GM21619 (cell line): Measurements from ENCODE around the gene ZNF208.
"Not testable (repeated sequence)": the region's sequence is repeated elsewhere in the genome, so short reads cannot be mapped to it uniquely, and the experiment has no call there.

Experiments
- ATAC-seq: cut with Tn5 transposase; IDR thresholded peaks from one replicate; pipeline ENCODE4 v1.9.1; 2021; ENCODE audit not compliant: unreplicated experiment

Gene ZNF208

GRCh38 chr19:22010437-22011143 lies at the start of gene ZNF208:
Gene ZNF208, minus strand, starts transcription at chr19:22010943. Its CDS starts 149 bp downstream, at chr19:22010794.
- ATAC-seq: not testable (repeated sequence)

- no peak for ATAC-seq
Observed at GRCh38 chr19:22052644-22053013, 41.9 kb upstream of the ZNF208 start.

- not testable (repeated sequence) for ATAC-seq
Observed at GRCh38 chr19:22041151-22041550, 30.4 kb upstream of the ZNF208 start.

- no peak for ATAC-seq
Observed at GRCh38 chr19:22030680-22031079, 19.9 kb upstream of the ZNF208 start.

- no peak for ATAC-seq
Observed at GRCh38 chr19:22026687-22027086, 15.9 kb upstream of the ZNF208 start.

- not testable (repeated sequence) for ATAC-seq
Observed at GRCh38 chr19:22025539-22025938, 14.8 kb upstream of the ZNF208 start.

- no peak for ATAC-seq
Observed at GRCh38 chr19:21970466-21970865, 40.3 kb downstream of the ZNF208 start.

- no peak for ATAC-seq
Observed at GRCh38 chr19:21947775-21948174, 63.0 kb downstream of the ZNF208 start.

GRCh38 chr19:21940684-21941083 lies 70.1 kb downstream of the ZNF208 start:
- no peak for ATAC-seq

GRCh38 chr19:21934593-21934992 lies 76.2 kb downstream of the ZNF208 start:
- no peak for ATAC-seq

- ATAC-seq: no peak
Observed at GRCh38 chr19:21934131-21934530, 76.6 kb downstream of the ZNF208 start.

- ATAC-seq: no peak
Observed at GRCh38 chr19:21922276-21922675, 88.5 kb downstream of the ZNF208 start.

- no peak for ATAC-seq
Observed at GRCh38 chr19:21921691-21922180, 89.0 kb downstream of the ZNF208 start.

GRCh38 chr19:21915411-21915810 lies 95.3 kb downstream of the ZNF208 start:
- no peak for ATAC-seq

GRCh38 chr19:21912654-21913053 lies 98.1 kb downstream of the ZNF208 start:
- ATAC-seq: no peak

GRCh38 chr19:21910318-21910717 lies 100.4 kb downstream of the ZNF208 start:
- ATAC-seq: no peak

GRCh38 chr19:21908066-21908465 lies 102.7 kb downstream of the ZNF208 start:
- ATAC-seq: no peak

GRCh38 chr19:21907516-21907915 lies 103.2 kb downstream of the ZNF208 start:
- ATAC-seq: no peak

- ATAC-seq: no peak
Observed at GRCh38 chr19:21902571-21902970, 108.2 kb downstream of the ZNF208 start.

GRCh38 chr19:21901861-21902260 lies 108.9 kb downstream of the ZNF208 start:
- ATAC-seq: no peak

GRCh38 chr19:21900401-21900800 lies 110.3 kb downstream of the ZNF208 start:
- no peak for ATAC-seq

GRCh38 chr19:21891086-21891485 lies 119.7 kb downstream of the ZNF208 start:
- no peak for ATAC-seq

- ATAC-seq: not testable (repeated sequence)
Observed at GRCh38 chr19:21890017-21890416, 120.7 kb downstream of the ZNF208 start.
